ENCODE measurements around the gene RPTOR.

Gene RPTOR

GRCh38 chr17:80662557-80662956 is 117.9 kb downstream of the RPTOR start:
- Histone ChIP-seq H3K4me3 (ENCODE audit: low read length) (no peak overlapping the region), H3K9me3 (ENCODE audit: insufficient read depth, low read depth, low read length) (no peaks in the 10 kb centered on the region), H3K27ac (ENCODE audit: low read depth, low read length) (no peak overlapping the region), H3K9ac (ENCODE audit: low read depth, low read length) (no peak overlapping the region), H3K4me1 (ENCODE audit: insufficient read depth, low read length) (peaks cover 16% of the 10 kb centered on the region), H3K36me3 (ENCODE audit: insufficient read depth, low read length) (no peaks in the 10 kb centered on the region), H3K27me3 (ENCODE audit: insufficient read depth, low read length) (no peaks in the 10 kb centered on the region)
- WGBS = 93% methylated on average over 4 of the region's 6 CpGs

GRCh38 chr17:80663781-80664206 is 119.2 kb downstream of the RPTOR start:
- Histone ChIP-seq H3K36me3 (ENCODE audit: insufficient read depth, low read length) (no peaks in the 10 kb centered on the region), H3K27me3 (ENCODE audit: insufficient read depth, low read length) (no peaks in the 10 kb centered on the region), H3K27ac (ENCODE audit: low read depth, low read length) (no peak overlapping the region), H3K4me1 (ENCODE audit: insufficient read depth, low read length) (peaks cover 24% of the 10 kb centered on the region), H3K9ac (ENCODE audit: low read depth, low read length) (no peak overlapping the region), H3K4me3 (ENCODE audit: low read length) (no peak overlapping the region), H3K9me3 (ENCODE audit: insufficient read depth, low read depth, low read length) (no peaks in the 10 kb centered on the region)
- 82% methylated on average over 11 of the region's 11 CpGs for WGBS

GRCh38 chr17:80664217-80664790 is 119.7 kb downstream of the RPTOR start:
- H3K9ac ChIP-seq (ENCODE audit: low read depth, low read length) = no peak overlapping the region
- 50% methylated on average over 7 of the region's 7 CpGs for WGBS
- H3K4me3 ChIP-seq (ENCODE audit: low read length) = no peak overlapping the region
- H3K36me3 ChIP-seq (ENCODE audit: insufficient read depth, low read length) = no peaks in the 10 kb centered on the region
- H3K9me3 ChIP-seq (ENCODE audit: insufficient read depth, low read depth, low read length) = no peaks in the 10 kb centered on the region
- H3K4me1 ChIP-seq (ENCODE audit: insufficient read depth, low read length) = peaks cover 24% of the 10 kb centered on the region
- H3K27me3 ChIP-seq (ENCODE audit: insufficient read depth, low read length) = no peaks in the 10 kb centered on the region
- H3K27ac ChIP-seq (ENCODE audit: low read depth, low read length) = no peak overlapping the region

- peaks cover 24% of the 10 kb centered on the region for H3K4me1 ChIP-seq (ENCODE audit: insufficient read depth, low read length)
- H3K9me3 ChIP-seq (ENCODE audit: insufficient read depth, low read depth, low read length) = no peaks in the 10 kb centered on the region
- no peak overlapping the region for H3K27ac ChIP-seq (ENCODE audit: low read depth, low read length)
- H3K4me3 ChIP-seq (ENCODE audit: low read length) = no peak overlapping the region
- WGBS = 92% methylated on average over 10 of the region's 11 CpGs
- H3K36me3 ChIP-seq (ENCODE audit: insufficient read depth, low read length) = no peaks in the 10 kb centered on the region
- H3K9ac ChIP-seq (ENCODE audit: low read depth, low read length) = no peak overlapping the region
- no peaks in the 10 kb centered on the region for H3K27me3 ChIP-seq (ENCODE audit: insufficient read depth, low read length)
Observed at GRCh38 chr17:80665792-80666191, 121.2 kb downstream of the RPTOR start.

GRCh38 chr17:80666867-80667266 is 122.2 kb downstream of the RPTOR start:
- H3K27ac ChIP-seq (ENCODE audit: low read depth, low read length) = no peak overlapping the region
- 94% methylated on average over 12 of the region's 12 CpGs for WGBS
- H3K4me1 ChIP-seq (ENCODE audit: insufficient read depth, low read length) = peaks cover 21% of the 10 kb centered on the region

GRCh38 chr17:80667462-80668277 is 123.0 kb downstream of the RPTOR start:
- H3K4me1 ChIP-seq (ENCODE audit: insufficient read depth, low read length) = peaks cover 21% of the 10 kb centered on the region
- no peak overlapping the region for H3K4me3 ChIP-seq (ENCODE audit: low read length)
- H3K9me3 ChIP-seq (ENCODE audit: insufficient read depth, low read depth, low read length) = no peaks in the 10 kb centered on the region
- WGBS = 91% methylated on average over 12 of the region's 12 CpGs
- H3K27me3 ChIP-seq (ENCODE audit: insufficient read depth, low read length) = no peaks in the 10 kb centered on the region
- H3K9ac ChIP-seq (ENCODE audit: low read depth, low read length) = no peak overlapping the region
- H3K36me3 ChIP-seq (ENCODE audit: insufficient read depth, low read length) = no peaks in the 10 kb centered on the region
- no peak overlapping the region for H3K27ac ChIP-seq (ENCODE audit: low read depth, low read length)

More at GRCh38 chr17:80666867-80667266, 122.2 kb downstream of the RPTOR start:
- H3K36me3 ChIP-seq (ENCODE audit: insufficient read depth, low read length) = no peaks in the 10 kb centered on the region
- no peaks in the 10 kb centered on the region for H3K27me3 ChIP-seq (ENCODE audit: insufficient read depth, low read length)
- H3K9ac ChIP-seq (ENCODE audit: low read depth, low read length) = no peak overlapping the region
- H3K4me3 ChIP-seq (ENCODE audit: low read length) = no peak overlapping the region
- H3K9me3 ChIP-seq (ENCODE audit: insufficient read depth, low read depth, low read length) = no peaks in the 10 kb centered on the region

- WGBS = 90% methylated on average over 20 of the region's 20 CpGs
- Histone ChIP-seq H3K4me3 (ENCODE audit: low read length) (no peak overlapping the region), H3K36me3 (ENCODE audit: insufficient read depth, low read length) (no peaks in the 10 kb centered on the region), H3K9ac (ENCODE audit: low read depth, low read length) (no peak overlapping the region), H3K9me3 (ENCODE audit: insufficient read depth, low read depth, low read length) (no peaks in the 10 kb centered on the region), H3K27me3 (ENCODE audit: insufficient read depth, low read length) (no peaks in the 10 kb centered on the region), H3K4me1 (ENCODE audit: insufficient read depth, low read length) (peaks cover 21% of the 10 kb centered on the region), H3K27ac (ENCODE audit: low read depth, low read length) (no peak overlapping the region)
Observed at GRCh38 chr17:80668375-80669148, 123.9 kb downstream of the RPTOR start.

GRCh38 chr17:80671039-80671824 is 126.6 kb downstream of the RPTOR start:
- no peak overlapping the region for H3K4me3 ChIP-seq (ENCODE audit: low read length)
- WGBS = 94% methylated on average over 14 of the region's 14 CpGs
- H3K36me3 ChIP-seq (ENCODE audit: insufficient read depth, low read length) = no peaks in the 10 kb centered on the region
- no peak overlapping the region for H3K27ac ChIP-seq (ENCODE audit: low read depth, low read length)
- no peaks in the 10 kb centered on the region for H3K27me3 ChIP-seq (ENCODE audit: insufficient read depth, low read length)
- peaks cover 7% of the 10 kb centered on the region; the same call in 1 of the 2 replicates for H3K4me1 ChIP-seq (ENCODE audit: insufficient read depth, low read length)
- no peak overlapping the region for H3K9ac ChIP-seq (ENCODE audit: low read depth, low read length)
- H3K9me3 ChIP-seq (ENCODE audit: insufficient read depth, low read depth, low read length) = no peaks in the 10 kb centered on the region

- H3K36me3 ChIP-seq (ENCODE audit: insufficient read depth, low read length) = no peaks in the 10 kb centered on the region
- H3K4me3 ChIP-seq (ENCODE audit: low read length) = no peak overlapping the region
- no peak overlapping the region for H3K9ac ChIP-seq (ENCODE audit: low read depth, low read length)
- peaks cover 7% of the 10 kb centered on the region; the same call in 1 of the 2 replicates for H3K4me1 ChIP-seq (ENCODE audit: insufficient read depth, low read length)
- no peaks in the 10 kb centered on the region for H3K9me3 ChIP-seq (ENCODE audit: insufficient read depth, low read depth, low read length)
- no peaks in the 10 kb centered on the region for H3K27me3 ChIP-seq (ENCODE audit: insufficient read depth, low read length)
- H3K27ac ChIP-seq (ENCODE audit: low read depth, low read length) = no peak overlapping the region
- WGBS = 94% methylated on average over 5 of the region's 5 CpGs
Observed at GRCh38 chr17:80671825-80672110, 127.1 kb downstream of the RPTOR start.

- H3K36me3 ChIP-seq (ENCODE audit: insufficient read depth, low read length) = no peaks in the 10 kb centered on the region
- 90% methylated on average over 14 of the region's 14 CpGs for WGBS
- H3K27me3 ChIP-seq (ENCODE audit: insufficient read depth, low read length) = no peaks in the 10 kb centered on the region
- no peak overlapping the region for H3K27ac ChIP-seq (ENCODE audit: low read depth, low read length)
- H3K9me3 ChIP-seq (ENCODE audit: insufficient read depth, low read depth, low read length) = no peaks in the 10 kb centered on the region
- no peak overlapping the region for H3K4me3 ChIP-seq (ENCODE audit: low read length)
- peaks cover 6% of the 10 kb centered on the region; the same call in 1 of the 2 replicates for H3K4me1 ChIP-seq (ENCODE audit: insufficient read depth, low read length)
- no peak overlapping the region for H3K9ac ChIP-seq (ENCODE audit: low read depth, low read length)
Observed at GRCh38 chr17:80673152-80673920, 128.7 kb downstream of the RPTOR start.
